Measurements from ENCODE around the gene RANBP17.

DNA sequence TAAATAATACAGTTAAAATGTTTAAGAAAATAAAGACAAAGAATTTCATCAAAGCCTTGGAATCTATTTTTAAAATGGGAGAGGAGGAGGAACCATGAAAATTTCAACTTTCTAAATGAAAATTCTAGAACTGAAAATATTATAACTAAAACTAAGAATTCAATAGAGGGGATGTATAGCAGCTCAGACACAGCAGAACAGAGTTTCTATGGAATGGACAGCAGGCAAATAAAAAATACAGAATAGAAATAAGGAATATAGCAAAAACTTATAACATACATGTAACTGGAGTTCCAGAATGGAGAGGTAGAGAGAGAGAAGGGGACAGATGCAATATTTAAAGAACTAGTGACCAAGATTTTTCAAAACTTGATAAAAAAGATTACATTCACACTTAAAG is 1.4 kb upstream of the RANBP17 start:
- TF ChIP-seq, protein P1, sequence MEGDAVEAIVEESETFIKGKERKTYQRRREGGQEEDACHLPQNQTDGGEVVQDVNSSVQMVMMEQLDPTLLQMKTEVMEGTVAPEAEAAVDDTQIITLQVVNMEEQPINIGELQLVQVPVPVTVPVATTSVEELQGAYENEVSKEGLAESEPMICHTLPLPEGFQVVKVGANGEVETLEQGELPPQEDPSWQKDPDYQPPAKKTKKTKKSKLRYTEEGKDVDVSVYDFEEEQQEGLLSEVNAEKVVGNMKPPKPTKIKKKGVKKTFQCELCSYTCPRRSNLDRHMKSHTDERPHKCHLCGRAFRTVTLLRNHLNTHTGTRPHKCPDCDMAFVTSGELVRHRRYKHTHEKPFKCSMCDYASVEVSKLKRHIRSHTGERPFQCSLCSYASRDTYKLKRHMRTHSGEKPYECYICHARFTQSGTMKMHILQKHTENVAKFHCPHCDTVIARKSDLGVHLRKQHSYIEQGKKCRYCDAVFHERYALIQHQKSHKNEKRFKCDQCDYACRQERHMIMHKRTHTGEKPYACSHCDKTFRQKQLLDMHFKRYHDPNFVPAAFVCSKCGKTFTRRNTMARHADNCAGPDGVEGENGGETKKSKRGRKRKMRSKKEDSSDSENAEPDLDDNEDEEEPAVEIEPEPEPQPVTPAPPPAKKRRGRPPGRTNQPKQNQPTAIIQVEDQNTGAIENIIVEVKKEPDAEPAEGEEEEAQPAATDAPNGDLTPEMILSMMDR (conservative IDR thresholded peaks at IDR 0.05; ENCODE audit: low read depth, low read length), result no peak
- TF ChIP-seq EZH2 (IDR thresholded peaks at IDR 0.05; ENCODE audit: borderline replicate concordance, low read depth, low read length, poor library complexity, severe bottlenecking), result no peak

Measured in A673 (cell line).